GM18520 (cell line): ENCODE data around the gene CACNA2D3.

Experiments used
- ATAC-seq: cut with Tn5 transposase; IDR thresholded peaks from one replicate; pipeline ENCODE4 v1.9.1; 2021; ENCODE audit not compliant: unreplicated experiment

Gene CACNA2D3

GRCh38 chr3:54653456-54654195 is 531.3 kb downstream of the CACNA2D3 start:
- ATAC-seq: no peak

- ATAC-seq: no peak
These were observed 532.4 kb downstream of the CACNA2D3 start for GRCh38 chr3:54654776-54655175.

- ATAC-seq: no peak
These were observed 537.0 kb downstream of the CACNA2D3 start for GRCh38 chr3:54659347-54659746.

- ATAC-seq: no peak
These were observed 538.4 kb downstream of the CACNA2D3 start for GRCh38 chr3:54660714-54661132.

- ATAC-seq: no peak
These were observed 538.8 kb downstream of the CACNA2D3 start for GRCh38 chr3:54661151-54661550.

- no peak for ATAC-seq
These were observed 541.2 kb downstream of the CACNA2D3 start for GRCh38 chr3:54663501-54664011.

GRCh38 chr3:54665016-54665600 is 542.8 kb downstream of the CACNA2D3 start:
- ATAC-seq: no peak

GRCh38 chr3:54668236-54668635 is 545.9 kb downstream of the CACNA2D3 start:
- no peak for ATAC-seq

GRCh38 chr3:54670201-54671000 is 548.0 kb downstream of the CACNA2D3 start:
- no peak for ATAC-seq

GRCh38 chr3:54671511-54671910 is 549.2 kb downstream of the CACNA2D3 start:
- no peak for ATAC-seq

GRCh38 chr3:54676087-54676486 is 553.7 kb downstream of the CACNA2D3 start:
- ATAC-seq: no peak

- ATAC-seq: no peak
These were observed 559.4 kb downstream of the CACNA2D3 start for GRCh38 chr3:54681706-54682105.

GRCh38 chr3:54685213-54685612 is 562.9 kb downstream of the CACNA2D3 start:
- no peak for ATAC-seq

GRCh38 chr3:54691289-54691771 is 569.0 kb downstream of the CACNA2D3 start:
- no peak for ATAC-seq

GRCh38 chr3:54696313-54696712 is 574.0 kb downstream of the CACNA2D3 start:
- ATAC-seq: no peak

- ATAC-seq: no peak
These were observed 575.7 kb downstream of the CACNA2D3 start for GRCh38 chr3:54698054-54698453.

- no peak for ATAC-seq
These were observed 581.6 kb downstream of the CACNA2D3 start for GRCh38 chr3:54703923-54704322.

GRCh38 chr3:54705730-54706129 is 583.4 kb downstream of the CACNA2D3 start:
- no peak for ATAC-seq

GRCh38 chr3:54706738-54707137 is 584.4 kb downstream of the CACNA2D3 start:
- ATAC-seq: no peak

GRCh38 chr3:54709785-54710184 is 587.4 kb downstream of the CACNA2D3 start:
- ATAC-seq: no peak

GRCh38 chr3:54710954-54711353 is 588.6 kb downstream of the CACNA2D3 start:
- no peak for ATAC-seq
